Vagina (tissue), 2 donors: ENCODE data around the gene CHST6.

Experiments
- CTCF ChIP-seq, 3 experiments: fragments of 450-650 bp in 2 of 3; fragments of 200-600 bp in 1 of 3; sonication (generic) in 1 of 3; IDR thresholded peaks; one replicate each; pipeline ENCODE4 v1.5.1; 2017 to 2019; ENCODE audit warnings: antibody characterized with exemption in 3 of 3, mild to moderate bottlenecking in 2 of 3, moderate library complexity in 2 of 3
- POLR2A ChIP-seq, 2 donors: fragments of 450-650 bp; IDR thresholded peaks; one replicate each; pipeline ENCODE4 v1.6.1; 2017; ENCODE audit warnings: antibody characterized with exemption in 2 of 2, mild to moderate bottlenecking in 2 of 2, moderate library complexity in 2 of 2

GRCh38 chr16:75458439-75458838, 36.8 kb downstream of the CHST6 start:
- TF ChIP-seq CTCF (IDR thresholded peaks at IDR 0.05) (no peak), POLR2A (IDR thresholded peaks at IDR 0.05) (no peak)
